Islet of Langerhans (tissue), 1 donor: Measurements from ENCODE around the gene TUBGCP2.
"Not testable (repeated sequence)": the region's sequence is repeated elsewhere in the genome, so short reads cannot be mapped to it uniquely, and the experiment has no call there.

ENCODE experiments used
- FAIRE-seq: peaks from one replicate; lab custom pipeline; 2011; peaks lifted over from hg19 to GRCh38; lab: Jason Lieb, UNC

TUBGCP2 gene

GRCh38 chr10:133324857-133325260 lies 16.2 kb upstream of the TUBGCP2 start:
- no peak for FAIRE-seq

GRCh38 chr10:133324198-133324792 lies 15.6 kb upstream of the TUBGCP2 start:
- FAIRE-seq, result no peak

GRCh38 chr10:133322064-133322709 lies 13.5 kb upstream of the TUBGCP2 start:
- not testable (repeated sequence) for FAIRE-seq

GRCh38 chr10:133320852-133321422 lies 12.3 kb upstream of the TUBGCP2 start:
- FAIRE-seq, result not testable (repeated sequence)

GRCh38 chr10:133318494-133319127 lies 9.9 kb upstream of the TUBGCP2 start:
- no peak for FAIRE-seq

- FAIRE-seq, result no peak
Measured at GRCh38 chr10:133316732-133317131, 8.1 kb upstream of the TUBGCP2 start.

- FAIRE-seq, result no peak
Measured at GRCh38 chr10:133316266-133316665, 7.6 kb upstream of the TUBGCP2 start.

GRCh38 chr10:133315847-133316246 lies 7.2 kb upstream of the TUBGCP2 start:
- FAIRE-seq, result no peak

- no peak for FAIRE-seq
Measured at GRCh38 chr10:133314911-133315310, 6.2 kb upstream of the TUBGCP2 start.

- FAIRE-seq, result no peak
Measured at GRCh38 chr10:133313192-133313591, 4.5 kb upstream of the TUBGCP2 start.

GRCh38 chr10:133312769-133313145 lies 4.1 kb upstream of the TUBGCP2 start:
- FAIRE-seq, result no peak

GRCh38 chr10:133312016-133312768 lies 3.5 kb upstream of the TUBGCP2 start:
- FAIRE-seq, result no peak

GRCh38 chr10:133311570-133311969 lies 2.9 kb upstream of the TUBGCP2 start:
- no peak for FAIRE-seq

GRCh38 chr10:133310789-133311188 lies 2.1 kb upstream of the TUBGCP2 start:
- no peak for FAIRE-seq

GRCh38 chr10:133310399-133310755 lies 1.7 kb upstream of the TUBGCP2 start:
- no peak for FAIRE-seq

GRCh38 chr10:133309720-133310398 lies 1.2 kb upstream of the TUBGCP2 start:
- no peak for FAIRE-seq

- FAIRE-seq, result no peak
Measured at GRCh38 chr10:133309100-133309719, 538 bp upstream of the TUBGCP2 start.

- FAIRE-seq, result peak; percentile 90
Measured at GRCh38 chr10:133307776-133308420, 774 bp downstream of the TUBGCP2 start.

GRCh38 chr10:133306941-133307379 lies 1.7 kb downstream of the TUBGCP2 start:
- no peak for FAIRE-seq

GRCh38 chr10:133306097-133306476 lies 2.6 kb downstream of the TUBGCP2 start:
- FAIRE-seq, result no peak

- no peak for FAIRE-seq
Measured at GRCh38 chr10:133303206-133303605, 5.5 kb downstream of the TUBGCP2 start.
